Hepatocyte (in vitro differentiated cells): ENCODE data around the gene ICE1.

Experiments
- CTCF ChIP-seq: fragments of 200-600 bp; sonication (generic); IDR thresholded peaks from 2 replicates; pipeline ENCODE4 v1.5.1; 2016; ENCODE audit warnings: antibody characterized with exemption, mild to moderate bottlenecking; ENCODE audit not compliant: poor library complexity
- EZH2 ChIP-seq: fragments of 200-600 bp; sonication (generic); IDR thresholded peaks from 2 replicates; pipeline ENCODE4 v1.6.1; 2016; ENCODE audit warnings: antibody characterized with exemption, mild to moderate bottlenecking, borderline replicate concordance
- EZH2phosphoT487 ChIP-seq: fragments of 200-600 bp; sonication (generic); IDR thresholded peaks from one replicate; pipeline ENCODE4 v1.6.1; 2018; ENCODE audit warnings: antibody characterized with exemption, mild to moderate bottlenecking, low read depth, moderate library complexity; ENCODE audit not compliant: unreplicated experiment, severe bottlenecking

GRCh38 chr5:5499442-5499841 lies 77.0 kb downstream of the ICE1 start:
- no peak for TF ChIP-seq CTCF
- TF ChIP-seq EZH2 = no peak
- TF ChIP-seq EZH2phosphoT487 = no peak
